Transverse colon (tissue), 4 donors: Measurements from ENCODE around the gene MDN1.

Experiments used
- CTCF ChIP-seq, 5 experiments: fragments of 200-600 bp in 3 of 5; fragments of 450-650 bp in 2 of 5; sonication (generic) in 3 of 5; IDR thresholded peaks; 1 replicate in 2 of 5; 2 replicates in 3 of 5; pipeline ENCODE4 v1.5.1; 2016 to 2017; ENCODE audit warnings: antibody characterized with exemption in 5 of 5, inconsistent platforms in 3 of 5, mild to moderate bottlenecking in 2 of 5, moderate library complexity in 1 of 5
- EP300 ChIP-seq: sonication (generic); formaldehyde crosslinking; IDR thresholded peaks from one replicate; pipeline ENCODE4 v1.6.1; 2017; ENCODE audit warnings: antibody characterized with exemption, low read depth
- POLR2A ChIP-seq: fragments of 450-650 bp; IDR thresholded peaks from one replicate; pipeline ENCODE4 v1.6.1; 2016; ENCODE audit warnings: antibody characterized with exemption, mild to moderate bottlenecking, moderate library complexity
- POLR2AphosphoS5 ChIP-seq, 3 donors: sonication (generic); formaldehyde crosslinking; IDR thresholded peaks; one replicate each; pipeline ENCODE4 v1.6.1; 2016; ENCODE audit warnings: antibody characterized with exemption in 3 of 3

GRCh38 chr6:89690944-89691324 lies 128.7 kb downstream of the MDN1 start:
- TF ChIP-seq CTCF (IDR thresholded peaks at IDR 0.05) (no peak), POLR2AphosphoS5 (IDR thresholded peaks at IDR 0.05) (no peak), POLR2A (no peak), EP300 (no peak)
